GM19193 (cell line): ENCODE data around the gene YPEL1.

Source experiments
- POLR2A ChIP-seq: IDR thresholded peaks from 4 replicates; pipeline ENCODE4 v1.6.1; 2011; ENCODE audit not compliant: insufficient read depth, insufficient read length; ENCODE audit errors: extremely low read depth

YPEL1 gene

GRCh38 chr22:21693999-21694341 lies 41.6 kb downstream of the YPEL1 start:
- TF ChIP-seq POLR2A = no peak

GRCh38 chr22:21693333-21693998 lies 42.1 kb downstream of the YPEL1 start:
- no peak for TF ChIP-seq POLR2A

- TF ChIP-seq POLR2A = no peak
These were observed 43.8 kb downstream of the YPEL1 start for GRCh38 chr22:21691816-21692215.

- TF ChIP-seq POLR2A = no peak
These were observed 45.2 kb downstream of the YPEL1 start for GRCh38 chr22:21690401-21690801.

- TF ChIP-seq POLR2A = no peak
These were observed 46.8 kb downstream of the YPEL1 start for GRCh38 chr22:21688706-21689381.

GRCh38 chr22:21688341-21688705 lies 47.3 kb downstream of the YPEL1 start:
- TF ChIP-seq POLR2A = no peak

GRCh38 chr22:21687685-21688259 lies 47.8 kb downstream of the YPEL1 start:
- TF ChIP-seq POLR2A = no peak

GRCh38 chr22:21686634-21687393 lies 48.8 kb downstream of the YPEL1 start:
- TF ChIP-seq POLR2A = no peak

GRCh38 chr22:21686193-21686608 lies 49.4 kb downstream of the YPEL1 start:
- no peak for TF ChIP-seq POLR2A

GRCh38 chr22:21685164-21685513 lies 50.5 kb downstream of the YPEL1 start:
- no peak for TF ChIP-seq POLR2A

- no peak for TF ChIP-seq POLR2A
These were observed 51.0 kb downstream of the YPEL1 start for GRCh38 chr22:21684492-21685163.

GRCh38 chr22:21683401-21683811 lies 52.2 kb downstream of the YPEL1 start:
- TF ChIP-seq POLR2A = no peak

- TF ChIP-seq POLR2A = no peak
These were observed 53.0 kb downstream of the YPEL1 start for GRCh38 chr22:21682385-21683175.

- no peak for TF ChIP-seq POLR2A
These were observed 53.8 kb downstream of the YPEL1 start for GRCh38 chr22:21681566-21682370.

GRCh38 chr22:21680830-21681565 lies 54.6 kb downstream of the YPEL1 start:
- no peak for TF ChIP-seq POLR2A
